ENCODE data around the gene TPP1.

Gene TPP1

GRCh38 chr11:6646918-6647679 lies 27.9 kb upstream of the TPP1 start:
- no peak for FAIRE-seq

GRCh38 chr11:6646576-6646917 lies 27.3 kb upstream of the TPP1 start:
- FAIRE-seq: no peak

GRCh38 chr11:6646071-6646470 lies 26.8 kb upstream of the TPP1 start:
- FAIRE-seq: no peak

GRCh38 chr11:6642957-6643356 lies 23.7 kb upstream of the TPP1 start:
- no peak for FAIRE-seq

GRCh38 chr11:6640985-6641701 lies 21.9 kb upstream of the TPP1 start:
- FAIRE-seq: no peak

GRCh38 chr11:6640036-6640984 lies 21.1 kb upstream of the TPP1 start:
- FAIRE-seq: no peak

- FAIRE-seq: no peak
Measured at GRCh38 chr11:6638429-6638828, 19.2 kb upstream of the TPP1 start.

- no peak for FAIRE-seq
Measured at GRCh38 chr11:6637871-6638270, 18.6 kb upstream of the TPP1 start.

- no peak for FAIRE-seq
Measured at GRCh38 chr11:6636480-6636879, 17.3 kb upstream of the TPP1 start.

- no peak for FAIRE-seq
Measured at GRCh38 chr11:6635082-6635932, 16.1 kb upstream of the TPP1 start.

- FAIRE-seq: no peak
Measured at GRCh38 chr11:6634534-6634933, 15.3 kb upstream of the TPP1 start.

- no peak for FAIRE-seq
Measured at GRCh38 chr11:6633422-6634408, 14.5 kb upstream of the TPP1 start.

GRCh38 chr11:6632116-6633073 lies 13.2 kb upstream of the TPP1 start:
- FAIRE-seq: no peak

GRCh38 chr11:6631361-6631890 lies 12.2 kb upstream of the TPP1 start:
- no peak for FAIRE-seq

GRCh38 chr11:6630632-6631291 lies 11.5 kb upstream of the TPP1 start:
- FAIRE-seq: no peak

- FAIRE-seq: no peak
Measured at GRCh38 chr11:6629892-6630631, 10.8 kb upstream of the TPP1 start.

GRCh38 chr11:6629573-6629891 lies 10.3 kb upstream of the TPP1 start:
- FAIRE-seq: no peak

GRCh38 chr11:6628526-6628925 lies 9.3 kb upstream of the TPP1 start:
- no peak for FAIRE-seq

Data from islet of Langerhans (tissue), 1 donor.